Sciatic nerve (tissue), 2 donors: Measurements from ENCODE around the gene CLRN3. TPM values are rescaled to one million over a fixed set of nuclear protein-coding genes. Genes with fewer than 3 reads are reported as not detected.

ENCODE experiments used
- ATAC-seq: fragments of 200-7000 bp; cut with Tn5 transposase; one replicate; pipeline ENCODE4 v1.9.1; 2020; ENCODE audit warnings: mild to moderate bottlenecking, moderate library complexity
- DNase-seq: peaks from one replicate; pipeline ENCODE4 v3.0.0-alpha.2; 2020; ENCODE audit warnings: low spot score
- intact Hi-C: fragments of 100-400 bp; cut with DNase I; formaldehyde crosslinking; loops from one replicate; pipeline ENCODE4 v1.14.2; 2022
- total RNA-seq: library from RNA; stranded (reverse); fragmentation: NEBNext Ultra II Directional; extraction: Animal tissue kit (Norgen Biotek cat#: 25700); gene quantifications from one replicate; pipeline ENCODE4 v1.2.1, GENCODE V29; 2021
- donor health status: DM: no; HTN: no; CAD: no.
- donor health status: DM: no; HTN: no; CAD: no.

The CLRN3 gene
- total RNA-seq, 1 donor from 2014 or later, result not detected

DNA sequence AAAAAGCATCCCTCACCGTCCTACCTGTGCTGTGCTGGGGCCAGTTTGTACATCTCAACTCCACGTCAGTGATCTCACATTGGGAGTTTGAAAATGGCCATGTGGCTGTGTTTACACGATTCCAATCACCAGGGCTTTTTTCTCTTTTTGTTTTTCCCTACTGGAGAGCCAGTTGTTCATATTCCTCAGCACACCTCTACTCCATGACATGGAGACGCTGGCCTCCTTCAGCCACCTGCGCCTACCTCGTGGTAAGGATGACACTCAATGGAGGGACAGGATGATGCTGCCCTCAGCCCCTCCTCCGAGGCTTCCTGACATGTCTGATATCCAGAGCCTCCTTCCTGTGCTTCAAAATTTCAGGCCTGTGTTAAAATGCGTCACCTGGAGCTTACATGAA lies 10.3 kb downstream of the CLRN3 start:
- intact Hi-C loops, result no loop called here
- no peak for ATAC-seq

DNA sequence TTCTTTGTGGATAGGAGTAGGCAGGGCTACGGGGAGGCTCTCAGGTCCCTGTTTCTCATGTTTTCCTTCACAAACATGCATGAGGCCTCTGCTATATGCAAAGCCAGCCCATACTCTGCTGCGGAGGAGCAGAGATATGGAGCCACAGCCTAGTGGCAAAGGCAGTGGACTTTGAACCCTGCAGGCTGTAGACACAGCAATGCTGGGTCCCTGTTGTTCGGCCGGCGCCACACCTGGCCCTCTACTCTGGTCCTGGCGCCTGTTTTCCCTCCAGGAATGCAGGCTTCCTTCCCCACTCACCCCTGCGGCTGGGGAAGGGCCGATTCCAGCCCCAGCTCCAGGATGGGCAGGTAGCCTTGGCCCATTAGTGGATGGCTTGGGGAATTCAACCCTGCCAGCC lies 11.5 kb downstream of the CLRN3 start:
- intact Hi-C loops, result no loop called here
- ATAC-seq (no peak), DNase-seq (no peak)

More for the DNA sequence above, 10.3 kb downstream of the CLRN3 start:
- DNase-seq, result no peak

DNA sequence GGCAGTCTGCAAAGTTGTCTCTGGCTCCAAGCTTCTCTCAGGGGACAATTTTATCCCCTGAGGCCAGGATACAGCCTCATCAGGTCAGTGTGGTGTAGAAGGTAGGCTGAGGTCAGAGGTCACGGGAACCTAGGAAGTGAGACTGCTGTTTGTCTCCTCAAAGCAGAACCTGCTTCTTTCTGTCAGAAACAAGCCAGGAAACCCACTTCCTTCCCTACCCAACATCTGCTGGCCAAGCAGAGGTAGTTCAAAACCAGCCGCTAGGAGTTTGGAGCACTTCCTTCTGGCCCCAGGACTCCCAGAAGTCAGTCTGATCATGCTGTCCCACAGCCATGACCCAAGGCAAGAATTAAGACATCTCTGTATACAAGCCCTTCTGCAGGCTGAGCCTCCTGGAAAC lies 12.2 kb downstream of the CLRN3 start:
- intact Hi-C loops, result no loop called here
- ATAC-seq (peak; percentile 79), DNase-seq (no peak)

DNA sequence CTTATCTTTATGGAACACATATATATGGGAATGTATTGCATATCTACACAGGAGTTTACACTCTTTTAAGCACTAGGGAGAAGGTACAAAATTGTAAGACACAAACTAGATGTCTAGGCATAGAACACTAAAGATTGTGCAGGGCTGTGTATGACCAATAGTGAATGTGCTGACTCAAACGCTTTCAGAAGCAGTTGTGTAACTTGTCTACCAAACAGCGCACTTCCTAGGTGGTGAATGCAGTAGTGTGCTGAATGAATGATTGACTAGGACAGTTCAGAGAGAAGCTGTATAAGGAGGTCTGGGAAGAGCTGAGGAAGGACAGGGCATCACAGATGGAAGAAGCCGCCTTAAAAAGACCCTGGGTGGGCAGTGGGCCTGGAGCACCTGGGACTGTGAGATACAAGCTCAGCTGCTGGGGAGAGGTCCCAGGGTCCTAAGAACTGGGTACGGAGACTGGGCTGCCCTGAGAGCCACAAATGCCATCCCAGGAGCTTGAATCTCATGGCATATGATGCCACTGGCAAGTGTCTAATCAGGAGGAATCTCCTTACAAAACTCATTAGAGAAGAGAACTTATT lies 14.2 kb downstream of the CLRN3 start:
- no peak for DNase-seq
- peak; percentile 73 for ATAC-seq
- intact Hi-C loops, result no loop called here

DNA sequence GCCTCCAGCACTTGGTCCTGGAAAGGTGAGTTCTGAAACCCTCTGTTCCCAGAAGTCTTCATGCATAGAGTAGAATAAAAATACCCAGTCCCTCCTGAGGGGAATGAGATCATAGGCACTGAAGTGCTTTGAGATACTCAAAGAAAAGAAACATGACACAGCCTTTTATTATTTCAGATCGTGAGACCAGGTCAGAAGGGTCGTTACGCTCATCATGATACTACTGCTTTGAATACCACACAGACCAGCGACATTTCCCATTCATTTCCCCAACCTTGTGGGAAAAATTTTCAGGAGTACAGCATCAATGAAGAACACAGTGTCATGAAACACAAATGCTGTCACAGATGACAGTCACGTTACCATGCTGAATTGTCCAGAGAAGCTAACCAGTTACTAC lies 15.0 kb downstream of the CLRN3 start:
- no peak for ATAC-seq
- intact Hi-C loops, result no loop called here
- no peak for DNase-seq

DNA sequence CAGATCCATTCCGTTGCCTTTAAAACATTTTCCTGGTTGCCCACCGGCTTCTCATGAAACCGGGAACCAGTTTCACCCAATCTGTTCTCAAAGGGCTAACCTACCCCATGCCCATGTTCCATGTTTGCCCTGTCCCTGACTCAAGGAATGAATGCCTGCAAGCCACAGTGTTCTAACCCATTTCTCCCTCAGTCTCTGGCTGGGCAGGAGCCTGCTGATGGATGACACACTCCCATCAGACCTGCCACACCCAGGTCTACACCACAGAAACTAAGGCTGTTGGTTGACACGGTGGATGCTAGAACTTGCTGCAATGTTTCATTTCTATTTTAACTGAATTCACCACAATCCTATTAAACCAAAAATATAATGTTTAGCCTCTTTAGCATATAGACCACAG lies 15.6 kb downstream of the CLRN3 start:
- ATAC-seq, result no peak
- no peak for DNase-seq
- intact Hi-C loops, result no loop called here

DNA sequence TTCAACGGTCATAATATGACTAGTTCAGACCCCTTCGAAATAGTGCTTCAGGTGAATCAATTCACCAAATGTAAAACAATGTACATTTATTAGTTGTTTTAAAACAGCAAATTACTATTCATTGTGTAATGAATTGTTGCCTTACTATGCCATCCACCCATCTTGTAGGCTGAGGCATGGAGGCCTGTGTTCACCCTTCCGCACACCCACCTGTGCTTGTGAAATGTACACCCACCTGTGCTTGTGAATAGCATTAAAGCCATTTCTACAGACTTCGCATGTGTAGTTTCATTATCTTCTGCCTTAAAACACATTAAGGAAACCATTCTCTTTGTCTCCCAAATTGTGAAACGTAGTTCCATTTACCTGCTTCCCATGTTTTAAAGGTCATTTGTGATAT lies 16.8 kb downstream of the CLRN3 start:
- intact Hi-C loops, result no loop called here
- ATAC-seq, result no peak
- DNase-seq, result no peak

DNA sequence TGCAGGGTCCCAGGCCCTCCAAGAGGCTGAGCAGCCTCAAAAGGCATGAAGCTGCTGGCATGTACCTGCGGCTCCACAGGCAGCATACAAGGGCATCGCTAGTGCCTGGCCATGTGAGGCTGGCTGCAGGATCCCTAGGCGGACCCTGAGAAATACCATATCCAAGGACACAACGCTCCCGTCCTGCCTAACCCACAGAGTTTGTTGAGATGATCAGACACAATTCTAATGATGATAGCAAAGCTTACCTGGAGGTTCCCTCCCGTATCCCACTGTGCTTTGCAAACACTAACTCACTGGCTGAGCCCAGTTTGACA lies 17.3 kb downstream of the CLRN3 start:
- DNase-seq, result no peak
- ATAC-seq, result no peak
- intact Hi-C loops, result no loop called here

DNA sequence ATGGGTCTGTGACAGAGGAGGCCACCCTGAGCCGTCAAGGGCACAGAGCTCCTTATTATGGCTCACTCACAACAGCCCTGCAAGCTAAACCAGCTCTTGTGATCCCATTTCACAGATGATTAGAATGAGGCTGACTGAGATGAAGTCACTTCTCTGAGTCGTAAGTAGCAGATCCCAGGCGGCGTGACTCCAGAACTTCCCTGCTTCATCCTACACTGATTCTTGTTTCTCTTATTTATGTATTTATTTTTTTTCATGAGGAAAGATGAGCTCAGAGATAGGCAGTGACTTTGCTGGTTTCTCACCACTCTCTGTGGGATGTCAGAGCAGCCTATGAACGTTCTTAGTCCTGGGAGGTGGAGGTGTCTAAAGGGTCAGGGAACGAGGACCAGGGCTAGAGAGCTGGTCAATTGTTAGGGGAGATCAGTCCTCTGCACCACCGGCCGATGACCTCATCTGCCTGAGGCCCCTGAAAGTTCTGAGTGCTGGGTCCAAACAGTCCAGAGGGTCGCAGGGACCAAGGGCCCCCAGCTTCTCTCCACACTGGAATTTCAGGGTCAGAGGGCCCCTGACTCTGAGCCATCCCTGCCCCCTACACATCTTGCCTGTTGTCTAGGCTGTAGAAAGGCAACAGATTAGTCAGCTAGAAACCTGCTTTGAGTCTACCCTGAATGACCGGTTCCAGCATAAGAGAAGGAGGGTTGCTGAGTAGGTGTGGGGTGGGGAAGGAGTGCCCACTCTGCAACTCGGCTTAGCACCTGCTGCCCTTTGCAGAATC lies 17.9 kb downstream of the CLRN3 start:
- ATAC-seq (no peak), DNase-seq (no peak)
- intact Hi-C loops, result no loop called here

DNA sequence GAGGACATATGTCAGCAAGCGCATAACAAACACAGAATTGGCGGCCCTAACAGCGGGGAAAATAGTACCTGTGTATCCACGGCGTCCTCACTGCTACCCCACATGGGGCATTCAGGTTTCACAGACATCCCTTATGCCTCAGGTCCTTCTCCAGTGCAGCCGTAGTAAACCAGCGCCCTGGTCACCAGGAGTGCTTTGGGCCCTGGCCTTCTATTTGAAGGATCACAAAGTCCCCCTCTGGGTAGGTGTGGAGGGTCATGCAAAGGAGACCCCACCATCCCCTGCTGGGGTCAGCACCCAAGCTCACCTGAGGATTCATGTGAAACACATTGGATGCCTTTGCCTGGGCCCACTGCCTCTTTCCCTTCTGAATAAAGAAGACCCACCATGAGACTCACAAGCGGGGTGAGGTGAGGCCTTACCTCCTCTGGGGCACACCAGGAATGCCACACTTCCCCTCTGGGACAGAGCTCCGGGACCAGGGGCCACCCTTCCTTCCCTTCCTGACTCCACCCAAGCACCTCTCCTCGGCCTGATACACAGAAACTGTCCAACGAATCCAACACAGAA lies 18.8 kb downstream of the CLRN3 start:
- DNase-seq, result no peak
- ATAC-seq, result no peak
- intact Hi-C loops, result no loop called here

DNA sequence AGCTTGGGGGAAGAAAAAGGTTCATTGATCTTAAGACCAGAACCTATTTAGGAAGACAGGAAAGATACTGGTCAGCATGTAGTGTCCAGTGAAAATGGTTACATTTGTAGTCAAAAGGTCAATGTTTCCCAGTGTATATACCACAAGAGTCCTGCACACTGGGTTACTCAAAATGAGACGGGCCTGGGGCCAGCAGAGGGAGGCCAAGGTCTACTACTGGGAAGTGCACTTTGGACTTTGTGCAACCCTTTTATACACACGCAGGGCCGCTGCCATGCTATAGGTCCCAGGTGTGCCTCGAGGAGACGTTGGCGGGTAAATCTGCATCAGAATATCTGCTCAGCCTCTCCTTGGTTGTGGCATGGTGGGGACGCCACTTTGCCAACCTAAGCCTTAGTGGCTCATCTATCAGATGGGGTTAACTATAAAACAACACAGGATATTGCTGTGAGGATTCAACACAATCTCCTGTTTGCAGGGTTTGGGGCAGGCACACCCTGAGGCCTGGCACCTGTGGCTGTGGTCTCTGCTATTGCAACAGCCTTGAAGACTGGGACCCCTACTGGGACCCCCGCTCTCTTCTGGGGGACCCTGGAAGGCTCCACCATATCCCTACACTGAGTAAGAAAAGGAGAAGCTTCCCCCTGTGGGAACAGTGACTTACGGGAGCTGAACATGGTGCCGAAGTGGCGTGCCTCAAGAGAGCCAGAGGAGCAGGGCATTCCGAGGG lies 19.7 kb downstream of the CLRN3 start:
- ATAC-seq (no peak), DNase-seq (no peak)
- intact Hi-C loops, result no loop called here

DNA sequence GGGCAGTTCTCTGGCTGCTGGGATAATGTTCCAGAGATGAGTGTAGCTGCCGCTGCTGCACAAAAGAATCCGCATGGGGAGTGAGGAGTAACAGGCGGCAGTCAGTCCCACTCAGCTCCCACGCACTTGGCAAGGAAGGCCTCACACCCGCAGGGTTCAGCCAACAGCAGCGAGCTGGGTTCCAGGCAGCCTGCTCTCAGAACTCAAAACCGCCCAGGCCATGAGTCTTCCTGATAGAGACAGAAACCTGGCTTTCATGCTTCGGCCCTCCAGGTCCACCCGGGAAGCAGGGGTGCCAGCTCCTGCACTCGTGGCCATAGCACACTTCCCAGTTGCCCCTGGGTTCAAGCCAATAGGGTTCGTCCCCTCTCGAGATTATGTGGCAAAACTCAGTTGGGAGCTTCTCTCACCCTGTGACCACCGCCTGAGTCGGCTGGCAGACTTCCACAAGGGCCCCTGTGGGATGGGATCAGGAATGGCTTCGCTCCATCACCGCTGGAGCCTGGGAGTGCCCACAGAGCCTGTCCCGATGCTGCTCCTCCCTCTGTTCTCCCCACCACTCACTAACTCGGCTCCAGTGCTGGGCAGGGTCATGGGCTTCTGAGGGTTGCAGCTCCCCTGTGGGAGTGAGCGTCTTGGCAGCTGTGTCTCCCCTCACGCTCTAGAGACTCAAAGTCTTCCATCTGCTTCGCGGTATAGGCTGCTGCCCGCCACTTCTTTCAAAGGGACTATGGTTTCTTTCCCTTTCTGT lies 20.6 kb downstream of the CLRN3 start:
- intact Hi-C loops, result no loop called here
- DNase-seq, result no peak
- peak; percentile 30 for ATAC-seq

DNA sequence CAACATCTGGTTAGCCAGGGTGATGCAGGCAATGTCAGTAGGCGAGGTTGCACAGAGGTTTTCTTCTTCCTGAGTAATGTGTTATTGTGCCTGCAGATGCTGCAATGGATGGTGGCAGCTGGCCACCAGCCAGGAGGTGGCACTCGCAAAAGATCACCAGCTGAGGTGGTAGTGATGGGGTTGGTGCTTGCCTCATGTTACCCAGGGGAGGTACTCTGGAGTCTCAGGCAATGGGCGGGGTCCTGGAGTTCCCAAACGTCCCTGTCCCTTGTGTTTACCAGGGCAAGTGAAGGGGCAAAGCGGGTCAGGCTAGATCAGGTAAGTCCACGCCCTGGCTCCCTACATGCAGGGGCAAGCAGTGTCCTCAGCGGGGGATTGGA lies 21.1 kb downstream of the CLRN3 start:
- DNase-seq (no peak), ATAC-seq (no peak)
- intact Hi-C loops, result no loop called here

DNA sequence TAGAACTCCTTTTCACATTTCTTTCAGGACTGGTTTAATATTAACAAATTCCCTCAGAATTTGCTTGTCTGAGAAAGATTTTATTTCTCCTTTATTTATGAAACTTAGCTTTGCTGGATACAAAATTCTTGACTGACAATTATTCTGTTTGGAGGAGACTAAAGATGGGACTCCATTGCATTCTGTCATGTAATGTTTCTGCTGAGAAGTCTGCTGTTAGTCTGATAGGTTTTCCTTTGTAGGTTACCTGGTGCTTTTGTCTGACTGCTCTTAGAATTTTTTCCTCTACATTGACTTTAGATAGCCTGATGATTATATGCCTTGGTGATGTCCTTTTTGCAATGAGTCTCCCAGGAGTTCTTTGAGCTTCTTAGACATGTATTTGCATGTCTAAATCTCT lies 23.4 kb downstream of the CLRN3 start:
- intact Hi-C loops, result no loop called here
- no peak for ATAC-seq

DNA sequence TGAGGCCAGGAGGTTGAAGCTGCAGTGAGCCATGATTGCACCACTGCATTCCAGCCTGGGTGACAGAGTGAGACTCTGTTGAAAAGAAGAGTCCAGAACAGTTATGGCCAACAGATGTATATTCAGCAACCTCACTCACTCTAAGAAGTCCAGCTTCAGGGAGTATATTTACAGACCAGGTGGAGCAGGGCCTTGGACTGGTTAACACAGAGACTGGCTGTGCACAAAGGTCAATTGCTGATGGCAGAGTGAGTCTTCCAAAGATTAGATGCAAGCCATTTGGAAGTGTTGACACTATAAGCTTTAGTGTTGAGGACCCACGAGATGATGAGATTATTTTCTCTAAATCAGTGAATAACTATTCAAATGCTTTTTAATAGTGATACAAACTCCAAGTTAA lies 24.9 kb downstream of the CLRN3 start:
- DNase-seq, result no peak
- intact Hi-C loops, result no loop called here

More for the DNA sequence above, 23.4 kb downstream of the CLRN3 start:
- no peak for DNase-seq

DNA sequence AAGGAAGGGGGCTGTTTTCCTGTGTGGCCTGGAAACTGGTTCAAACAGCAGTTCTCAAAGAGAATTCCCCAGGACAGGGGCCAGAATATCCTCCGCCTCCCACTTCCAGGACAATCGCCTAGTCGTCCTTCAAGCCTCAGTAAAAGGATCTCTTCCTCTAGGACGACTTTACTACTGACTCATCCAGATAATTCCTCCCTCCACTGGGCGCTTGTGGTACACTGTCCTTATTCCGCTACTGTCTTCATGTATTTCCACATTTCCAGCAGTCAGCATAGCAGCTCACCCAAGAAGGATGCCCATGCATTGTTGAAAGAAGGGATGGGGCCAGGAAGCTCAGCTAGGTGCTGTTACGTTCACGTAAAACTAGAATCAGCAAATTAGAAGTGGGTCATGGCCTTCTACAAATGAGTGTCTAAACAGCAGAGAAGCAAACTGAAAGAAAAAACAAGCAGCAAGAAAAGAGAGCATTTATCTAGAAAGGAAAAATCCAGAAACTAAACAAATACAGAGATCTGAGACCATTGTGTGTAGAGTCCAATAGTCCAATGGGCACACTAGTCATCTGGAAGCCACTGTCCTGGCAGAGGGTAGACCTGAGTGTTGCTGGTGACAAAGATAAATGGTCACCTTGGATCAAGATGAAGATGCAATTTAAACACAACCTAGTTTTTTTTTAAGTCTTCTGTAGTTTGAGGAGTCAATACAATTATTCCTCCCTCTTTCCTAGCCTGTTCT lies 26.3 kb downstream of the CLRN3 start:
- ATAC-seq (no peak), DNase-seq (no peak)
- intact Hi-C loops, result no loop called here

More for the DNA sequence above, 24.9 kb downstream of the CLRN3 start:
- no peak for ATAC-seq

DNA sequence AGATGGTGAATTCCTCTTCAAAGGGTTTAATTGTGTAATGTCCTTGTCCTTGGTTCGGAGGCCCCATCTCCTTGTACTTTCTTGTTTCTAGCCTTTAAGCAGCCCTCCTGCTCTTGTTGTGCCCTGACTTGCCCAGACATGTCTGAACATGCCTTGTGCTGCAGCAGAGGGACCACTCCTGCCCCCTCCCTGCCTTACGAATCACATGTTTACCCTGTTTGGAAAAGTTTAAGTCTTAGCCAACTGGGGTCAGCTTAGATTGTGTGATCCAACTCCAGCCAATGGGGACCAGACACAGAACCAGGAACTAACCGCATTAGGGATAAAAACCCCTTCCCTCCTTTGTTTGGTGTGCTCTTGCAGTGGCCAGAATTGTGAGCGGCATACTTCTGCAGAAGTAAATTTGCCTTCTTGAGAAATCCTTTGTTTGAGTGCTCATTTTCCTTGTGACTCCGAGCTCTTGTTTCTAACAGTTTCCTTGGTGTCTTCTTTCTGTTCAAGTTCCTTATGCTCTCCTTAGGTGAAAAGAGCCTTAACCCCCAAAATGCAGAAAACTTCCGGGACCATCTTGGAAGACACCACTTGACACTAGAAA lies 29.4 kb downstream of the CLRN3 start:
- DNase-seq, result no peak
- no peak for ATAC-seq
- intact Hi-C loops, result no loop called here

DNA sequence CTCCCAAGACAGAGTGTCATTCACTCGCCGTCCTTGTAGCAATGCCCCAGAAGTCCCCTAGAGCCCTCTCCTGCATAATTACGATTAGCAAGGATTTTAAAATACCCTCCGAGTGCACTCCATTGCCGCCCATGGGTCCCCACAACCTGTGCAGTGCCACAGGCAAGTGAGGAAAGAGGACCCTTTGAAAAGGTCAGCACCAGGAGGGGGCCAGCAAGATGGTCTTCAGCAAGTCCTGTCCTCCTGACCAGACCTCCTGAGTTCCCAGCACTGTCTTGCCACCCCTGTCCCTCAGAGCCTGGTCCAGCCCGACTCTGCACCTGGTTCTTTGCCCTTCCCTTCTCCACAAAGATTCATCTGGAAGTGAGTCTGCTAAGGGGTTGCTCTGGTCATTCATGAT lies 32.1 kb downstream of the CLRN3 start:
- DNase-seq, result no peak
- intact Hi-C loops, result no loop called here

DNA sequence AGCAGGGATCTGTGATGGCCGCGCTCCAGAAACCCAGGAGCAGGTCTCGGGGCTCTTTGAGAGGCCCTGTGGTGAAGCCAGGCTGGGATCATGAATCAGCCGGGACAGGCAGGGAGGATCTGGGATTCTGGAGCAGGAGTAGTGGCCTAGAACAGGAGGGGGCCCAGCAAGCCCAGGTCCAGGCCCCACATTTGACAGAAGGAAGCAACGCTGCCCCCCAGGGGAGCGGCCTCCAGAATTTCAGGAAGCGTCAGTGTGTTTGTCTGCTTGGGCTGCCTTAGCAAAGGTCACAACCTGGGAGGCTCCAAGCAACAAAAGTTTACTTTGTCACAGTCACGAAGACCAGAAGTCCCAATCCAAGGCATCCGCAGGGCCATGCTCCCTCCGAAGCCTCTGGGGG lies 36.8 kb downstream of the CLRN3 start:
- no peak for DNase-seq
- no peak for ATAC-seq
- intact Hi-C loops, result no loop called here

More for the DNA sequence above, 32.1 kb downstream of the CLRN3 start:
- no peak for ATAC-seq
